Muscle layer of colon (tissue), 2 donors: ENCODE measurements around the gene MEF2C.
A peak's percentile ranks its signal among the peaks of the same experiment; 100 is the strongest.

Experiments used
- H3K27ac ChIP-seq: one replicate; pipeline ENCODE4 v1.7.0; 2013; ENCODE audit warnings: low read depth, mild to moderate bottlenecking, low read length, moderate library complexity
- H3K27me3 ChIP-seq, 2 donors: one replicate each; pipeline ENCODE4 v1.7.0; 2013; ENCODE audit warnings: low read length in 2 of 2, mild to moderate bottlenecking in 2 of 2; ENCODE audit not compliant: insufficient read depth in 2 of 2, control insufficient read depth in 1 of 2
- H3K36me3 ChIP-seq: one replicate; pipeline ENCODE4 v1.7.0; 2013; ENCODE audit warnings: mild to moderate bottlenecking, low read length; ENCODE audit not compliant: insufficient read depth
- H3K4me1 ChIP-seq: one replicate; pipeline ENCODE4 v1.7.0; 2013; ENCODE audit warnings: mild to moderate bottlenecking, low read length; ENCODE audit not compliant: insufficient read depth
- H3K4me3 ChIP-seq, 2 donors: one replicate each; pipeline ENCODE4 v1.7.0; 2013; ENCODE audit warnings: low read length in 2 of 2, low read depth in 1 of 2, mild to moderate bottlenecking in 1 of 2, moderate library complexity in 1 of 2
- H3K9ac ChIP-seq: one replicate; pipeline ENCODE4 v1.7.0; 2013; ENCODE audit warnings: low read length
- H3K9me3 ChIP-seq: one replicate; pipeline ENCODE4 v1.7.0; 2013; ENCODE audit warnings: mild to moderate bottlenecking, low read length
- donor health status: abdominal sarcoma.
- donor health status: Adenocarcinoma of cecum.

Gene MEF2C

GRCh38 chr5:88745093-88745696 lies 137.8 kb downstream of the MEF2C start:
- no peak overlapping the region for H3K27ac ChIP-seq

DNA sequence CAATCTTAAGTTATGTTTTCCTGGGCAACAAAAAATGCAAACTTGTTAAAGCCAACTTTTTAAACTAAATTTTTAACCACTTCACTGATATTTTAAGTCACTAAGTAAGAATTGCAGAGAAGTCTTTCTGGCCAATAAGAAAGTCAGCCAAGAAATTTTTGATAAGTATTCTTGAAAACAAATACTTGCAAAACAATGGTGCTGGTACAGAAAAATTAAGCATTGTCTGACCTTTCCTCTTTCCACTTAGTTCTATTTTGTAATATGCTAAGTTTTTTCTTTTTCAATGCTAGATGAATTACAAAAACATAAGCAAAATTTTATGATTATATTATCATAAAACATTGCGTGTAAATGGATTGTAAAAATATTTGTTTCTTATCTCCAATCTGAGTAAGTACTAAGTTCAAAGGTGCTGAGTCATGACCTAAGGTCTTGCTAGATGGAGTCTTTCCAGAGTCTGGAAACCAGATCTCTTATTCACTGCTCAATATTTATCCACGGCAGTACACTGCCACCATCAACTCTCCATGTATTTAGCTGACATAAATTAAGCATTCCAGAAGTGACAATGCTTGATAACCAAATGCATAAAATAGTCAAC lies 139.7 kb downstream of the MEF2C start:
- no peak overlapping the region for H3K27ac ChIP-seq
- H3K4me1 ChIP-seq = no peaks in the 10 kb centered on the region
- H3K9ac ChIP-seq = no peak overlapping the region

More at GRCh38 chr5:88745093-88745696, 137.8 kb downstream of the MEF2C start:
- peaks cover 10% of the 10 kb centered on the region for H3K36me3 ChIP-seq
- H3K4me1 ChIP-seq = no peaks in the 10 kb centered on the region
- H3K9ac ChIP-seq = no peak overlapping the region
- H3K9me3 ChIP-seq = no peaks in the 10 kb centered on the region
- no peaks in the 10 kb centered on the region for H3K27me3 ChIP-seq
- H3K4me3 ChIP-seq = no peak overlapping the region

GRCh38 chr5:88741964-88742363 lies 141.0 kb downstream of the MEF2C start:
- no peaks in the 10 kb centered on the region for H3K36me3 ChIP-seq
- H3K4me3 ChIP-seq = no peak overlapping the region
- H3K27me3 ChIP-seq = no peaks in the 10 kb centered on the region
- H3K9me3 ChIP-seq = no peaks in the 10 kb centered on the region
- no peaks in the 10 kb centered on the region for H3K4me1 ChIP-seq
- H3K27ac ChIP-seq = no peak overlapping the region
- no peak overlapping the region for H3K9ac ChIP-seq

More for the DNA sequence above, 139.7 kb downstream of the MEF2C start:
- H3K27me3 ChIP-seq = no peaks in the 10 kb centered on the region
- no peaks in the 10 kb centered on the region for H3K9me3 ChIP-seq
- no peaks in the 10 kb centered on the region for H3K36me3 ChIP-seq
- H3K4me3 ChIP-seq = no peak overlapping the region

- H3K27ac ChIP-seq = no peak overlapping the region
- no peaks in the 10 kb centered on the region for H3K9me3 ChIP-seq
- H3K9ac ChIP-seq = no peak overlapping the region
- no peaks in the 10 kb centered on the region for H3K36me3 ChIP-seq
- peaks cover 3% of the 10 kb centered on the region for H3K4me1 ChIP-seq
- no peaks in the 10 kb centered on the region for H3K27me3 ChIP-seq
- H3K4me3 ChIP-seq = no peak overlapping the region
Measured at GRCh38 chr5:88740604-88741185, 142.3 kb downstream of the MEF2C start.

DNA sequence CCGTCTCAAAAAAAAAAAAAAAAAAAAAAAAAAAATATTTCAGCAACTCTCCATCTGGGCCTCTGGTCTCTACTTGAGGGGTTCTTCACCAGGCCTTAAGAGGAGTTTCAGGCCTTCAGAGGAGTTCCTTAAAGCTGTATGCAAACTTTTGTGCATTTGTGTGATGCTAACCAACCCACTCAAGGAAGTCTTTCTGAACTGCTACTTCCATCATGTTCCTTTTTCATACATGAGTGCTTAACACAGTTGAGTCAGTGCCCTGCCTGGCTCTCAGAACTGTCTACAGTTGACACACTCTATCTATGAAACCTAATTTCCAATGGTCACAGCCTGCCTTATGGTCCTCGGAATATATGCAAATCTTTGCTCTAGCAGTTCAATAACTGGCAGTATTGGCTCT lies 146.5 kb downstream of the MEF2C start:
- no peak overlapping the region for H3K4me3 ChIP-seq
- H3K27me3 ChIP-seq = no peaks in the 10 kb centered on the region
- no peaks in the 10 kb centered on the region for H3K9me3 ChIP-seq
- H3K27ac ChIP-seq = peak overlapping the region; percentile 50
- peaks cover 16% of the 10 kb centered on the region for H3K4me1 ChIP-seq
- no peaks in the 10 kb centered on the region for H3K36me3 ChIP-seq
- H3K9ac ChIP-seq = no peak overlapping the region

GRCh38 chr5:88734983-88735382 lies 148.0 kb downstream of the MEF2C start:
- H3K9ac ChIP-seq = no peak overlapping the region
- no peaks in the 10 kb centered on the region for H3K27me3 ChIP-seq
- peaks cover 5% of the 10 kb centered on the region for H3K36me3 ChIP-seq
- H3K9me3 ChIP-seq = no peaks in the 10 kb centered on the region
- no peak overlapping the region for H3K4me3 ChIP-seq
- H3K27ac ChIP-seq = no peak overlapping the region
- H3K4me1 ChIP-seq = peaks cover 25% of the 10 kb centered on the region

DNA sequence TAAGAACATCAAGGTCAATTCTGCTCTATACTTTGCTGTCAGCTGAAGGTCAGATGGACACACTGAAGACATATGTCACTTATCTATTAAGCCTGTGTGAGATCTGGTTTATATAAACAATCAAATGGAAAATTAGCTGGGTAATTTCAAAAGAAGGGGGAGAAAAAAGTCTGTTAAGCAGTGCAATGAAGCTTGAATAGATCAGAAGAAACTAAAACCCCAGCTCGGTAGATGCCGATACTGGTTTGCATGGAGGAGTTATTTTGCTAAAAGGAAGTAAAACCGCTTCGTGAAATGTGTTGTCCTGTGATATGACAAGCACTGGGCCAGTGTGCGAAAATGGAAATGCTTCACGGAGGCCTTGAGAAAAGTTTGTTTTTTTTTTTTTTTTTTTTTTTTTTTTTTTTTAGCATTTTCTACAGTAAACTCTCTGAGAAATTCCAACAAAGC lies 148.8 kb downstream of the MEF2C start:
- H3K4me3 ChIP-seq = no peak overlapping the region

GRCh38 chr5:88732862-88733261 lies 150.1 kb downstream of the MEF2C start:
- H3K36me3 ChIP-seq = peaks cover 6% of the 10 kb centered on the region
- no peaks in the 10 kb centered on the region for H3K9me3 ChIP-seq
- no peak overlapping the region for H3K4me3 ChIP-seq
- H3K27ac ChIP-seq = no peak overlapping the region
- H3K4me1 ChIP-seq = peaks cover 27% of the 10 kb centered on the region
- no peaks in the 10 kb centered on the region for H3K27me3 ChIP-seq
- no peak overlapping the region for H3K9ac ChIP-seq

More for the DNA sequence above, 148.8 kb downstream of the MEF2C start:
- Histone ChIP-seq H3K36me3 (peaks cover 6% of the 10 kb centered on the region), H3K27ac (peak overlapping the region; percentile 12), H3K9me3 (no peaks in the 10 kb centered on the region), H3K9ac (no peak overlapping the region), H3K4me1 (peaks cover 27% of the 10 kb centered on the region), H3K27me3 (no peaks in the 10 kb centered on the region)

- Histone ChIP-seq H3K27me3 (no peaks in the 10 kb centered on the region), H3K9ac (no peak overlapping the region), H3K9me3 (no peaks in the 10 kb centered on the region), H3K36me3 (peaks cover 8% of the 10 kb centered on the region), H3K4me1 (peaks cover 27% of the 10 kb centered on the region), H3K4me3 (no peak overlapping the region), H3K27ac (no peak overlapping the region)
Measured at GRCh38 chr5:88732181-88732633, 150.8 kb downstream of the MEF2C start.

DNA sequence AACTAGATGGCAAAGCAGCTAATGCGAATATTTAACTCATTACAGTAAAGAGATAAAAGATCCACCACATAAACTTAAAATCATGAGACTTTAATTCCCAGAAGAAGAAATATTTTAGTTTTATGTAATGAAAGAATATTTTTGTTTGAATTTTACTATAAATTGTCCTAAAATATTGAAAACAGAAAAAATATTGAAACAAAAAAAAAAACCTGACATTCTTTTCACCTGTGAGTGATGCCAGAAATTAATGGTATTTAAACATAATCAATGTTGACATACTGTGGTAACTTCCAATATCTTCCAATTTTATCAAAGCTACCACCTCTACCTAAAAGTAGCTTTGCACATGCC lies 153.2 kb downstream of the MEF2C start:
- peaks cover 17% of the 10 kb centered on the region for H3K4me1 ChIP-seq
- no peak overlapping the region for H3K4me3 ChIP-seq
- no peak overlapping the region for H3K27ac ChIP-seq
- H3K27me3 ChIP-seq = no peaks in the 10 kb centered on the region
- H3K36me3 ChIP-seq = peaks cover 27% of the 10 kb centered on the region
- H3K9ac ChIP-seq = no peak overlapping the region
- no peaks in the 10 kb centered on the region for H3K9me3 ChIP-seq

DNA sequence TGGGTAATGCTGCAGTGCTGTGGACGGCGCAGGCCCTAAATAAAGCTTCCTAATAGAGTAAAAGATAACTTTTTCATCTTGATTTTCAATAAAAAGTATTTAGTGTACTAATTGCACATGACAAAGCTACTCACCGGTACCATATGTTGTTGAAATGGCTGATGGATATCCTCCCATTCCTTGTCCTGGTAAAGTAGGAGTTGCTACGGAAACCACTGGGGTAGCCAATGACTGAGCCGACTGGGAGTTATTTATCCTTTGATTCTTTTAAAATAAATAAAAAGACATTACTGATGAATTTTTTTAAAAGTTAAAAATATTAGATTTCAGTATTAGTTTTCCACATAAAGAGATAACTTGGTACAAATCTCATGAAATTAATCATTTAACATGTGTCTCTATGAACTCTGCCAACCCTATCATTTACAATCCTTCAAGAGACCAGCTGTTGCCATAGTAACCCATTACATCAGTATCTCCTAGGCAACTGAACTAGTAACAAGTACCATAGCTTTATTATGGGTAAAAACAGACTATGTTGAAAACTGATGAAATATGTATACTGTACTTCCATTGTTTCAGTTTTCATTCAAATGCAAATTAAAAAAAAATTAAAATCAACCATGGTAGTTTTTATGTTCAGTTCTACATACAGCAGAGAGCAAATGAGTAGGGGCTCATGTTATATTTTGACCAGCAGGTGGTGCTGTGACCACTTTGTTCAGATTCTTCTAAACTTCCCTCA lies 153.7 kb downstream of the MEF2C start:
- H3K27ac ChIP-seq = no peak overlapping the region
- no peaks in the 10 kb centered on the region for H3K27me3 ChIP-seq
- no peak overlapping the region for H3K4me3 ChIP-seq
- no peak overlapping the region for H3K9ac ChIP-seq
- H3K36me3 ChIP-seq = peaks cover 27% of the 10 kb centered on the region
- no peaks in the 10 kb centered on the region for H3K9me3 ChIP-seq
- H3K4me1 ChIP-seq = peaks cover 17% of the 10 kb centered on the region
